GM12801 (cell line): ENCODE data around the gene RPS6KA5.

Experiments used
- TF ChIP-seq, protein P1 (sequence below): IDR thresholded peaks from one replicate; pipeline ENCODE4 v1.5.1; 2011; ENCODE audit warnings: control low read depth; ENCODE audit not compliant: insufficient read length; ENCODE audit errors: extremely low read depth

RPS6KA5 gene

DNA sequence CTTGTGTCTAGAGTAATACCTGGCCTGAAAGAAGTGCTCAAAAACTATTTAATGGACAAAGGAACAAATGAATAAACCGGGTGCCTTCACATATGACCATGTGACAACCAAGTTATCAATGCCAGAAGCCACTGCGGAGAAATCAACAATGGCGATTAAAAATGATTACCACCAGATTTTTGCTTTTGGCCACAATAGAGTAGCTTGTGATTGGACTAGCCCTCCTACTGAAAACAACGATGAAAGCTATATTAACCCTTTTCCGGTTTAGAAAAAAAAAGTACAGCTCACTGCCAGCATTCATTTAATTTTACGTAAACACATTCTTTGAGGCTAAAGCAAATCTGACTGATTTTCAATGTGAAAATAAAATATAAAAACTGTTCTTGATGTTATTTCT, 202.6 kb downstream of the RPS6KA5 start:
- TF ChIP-seq, protein P1, sequence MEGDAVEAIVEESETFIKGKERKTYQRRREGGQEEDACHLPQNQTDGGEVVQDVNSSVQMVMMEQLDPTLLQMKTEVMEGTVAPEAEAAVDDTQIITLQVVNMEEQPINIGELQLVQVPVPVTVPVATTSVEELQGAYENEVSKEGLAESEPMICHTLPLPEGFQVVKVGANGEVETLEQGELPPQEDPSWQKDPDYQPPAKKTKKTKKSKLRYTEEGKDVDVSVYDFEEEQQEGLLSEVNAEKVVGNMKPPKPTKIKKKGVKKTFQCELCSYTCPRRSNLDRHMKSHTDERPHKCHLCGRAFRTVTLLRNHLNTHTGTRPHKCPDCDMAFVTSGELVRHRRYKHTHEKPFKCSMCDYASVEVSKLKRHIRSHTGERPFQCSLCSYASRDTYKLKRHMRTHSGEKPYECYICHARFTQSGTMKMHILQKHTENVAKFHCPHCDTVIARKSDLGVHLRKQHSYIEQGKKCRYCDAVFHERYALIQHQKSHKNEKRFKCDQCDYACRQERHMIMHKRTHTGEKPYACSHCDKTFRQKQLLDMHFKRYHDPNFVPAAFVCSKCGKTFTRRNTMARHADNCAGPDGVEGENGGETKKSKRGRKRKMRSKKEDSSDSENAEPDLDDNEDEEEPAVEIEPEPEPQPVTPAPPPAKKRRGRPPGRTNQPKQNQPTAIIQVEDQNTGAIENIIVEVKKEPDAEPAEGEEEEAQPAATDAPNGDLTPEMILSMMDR, result no peak

- TF ChIP-seq, protein P1, result no peak
Observed at GRCh38 chr14:90853116-90853515, 207.3 kb downstream of the RPS6KA5 start.

DNA sequence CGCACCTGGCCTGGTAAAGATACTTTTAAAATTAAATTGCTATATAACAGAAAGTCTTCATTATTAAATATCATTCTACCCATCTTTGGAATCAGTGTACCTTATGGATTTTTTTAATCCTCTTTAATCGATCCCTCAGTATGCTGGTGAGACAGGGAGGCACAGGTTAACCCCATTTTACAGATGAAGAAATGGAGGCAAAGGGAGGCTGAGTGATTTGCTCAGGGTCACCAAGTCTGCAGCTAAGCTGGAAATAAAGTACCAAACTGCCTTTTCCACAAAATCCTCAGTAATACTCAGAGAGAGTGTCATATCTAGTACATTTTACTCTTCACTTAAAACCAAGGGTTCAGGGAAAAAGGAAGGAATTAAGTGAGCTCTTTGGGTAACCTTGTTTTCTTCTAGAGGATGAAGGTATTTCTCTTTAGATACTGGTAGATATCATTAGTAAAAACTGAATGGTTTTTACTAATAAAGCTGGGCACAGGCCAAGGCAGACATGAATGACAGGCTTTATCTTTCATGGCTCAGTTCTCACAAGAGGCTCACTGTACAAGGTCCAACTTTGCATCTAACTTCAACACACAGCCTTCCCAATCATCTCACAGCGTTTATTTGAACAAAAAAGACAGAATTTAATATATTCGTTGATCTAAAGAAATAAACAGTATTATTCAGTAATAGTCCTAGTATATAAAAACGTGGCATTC, 209.0 kb downstream of the RPS6KA5 start:
- TF ChIP-seq, protein P1, result no peak

DNA sequence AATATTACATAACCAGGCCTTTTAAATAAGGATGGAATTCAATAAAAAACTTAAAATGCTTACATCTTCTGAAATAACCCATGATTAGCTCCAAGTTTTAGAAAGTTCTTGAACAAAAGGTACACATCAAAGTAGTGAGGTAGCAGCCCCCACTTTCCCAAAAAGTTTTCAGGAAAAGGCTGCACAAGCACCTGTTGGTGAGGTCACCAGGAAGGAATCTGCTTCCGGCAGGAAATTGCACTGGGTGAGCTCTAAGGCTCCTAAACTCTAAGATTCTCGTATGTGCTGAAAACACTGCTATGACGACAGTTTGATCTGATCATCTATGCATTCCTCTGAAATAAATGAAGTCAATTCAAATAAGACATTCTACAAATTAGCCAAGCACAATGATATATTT, 210.0 kb downstream of the RPS6KA5 start:
- TF ChIP-seq, protein P1, result no peak

GRCh38 chr14:90849787-90850444, 210.5 kb downstream of the RPS6KA5 start:
- TF ChIP-seq, protein P1, result no peak

GRCh38 chr14:90848944-90849731, 211.3 kb downstream of the RPS6KA5 start:
- TF ChIP-seq, protein P1, result no peak

GRCh38 chr14:90846511-90846910, 213.9 kb downstream of the RPS6KA5 start:
- TF ChIP-seq, protein P1, result no peak
